ENCODE results near the gene SSTR1. TPM values are rescaled to one million over a fixed set of nuclear protein-coding genes. Genes with fewer than 3 reads are reported as not detected.
A peak's percentile ranks its signal among the peaks of the same experiment; 100 is the strongest.

The SSTR1 gene
- total RNA-seq, 2 donors from 2014 or later: not detected

- peaks cover 3% of the 10 kb centered on the region for H3K27me3 Mint-ChIP-seq
- no peak for ATAC-seq (replicated peaks)
- H3K36me3 Mint-ChIP-seq (ENCODE audit: low read depth): no peaks in the 10 kb centered on the region
Observed at GRCh38 chr14:38243696-38244240, 36.1 kb downstream of the SSTR1 start.

GRCh38 chr14:38248321-38249028 lies 40.8 kb downstream of the SSTR1 start:
- no peaks in the 10 kb centered on the region for H3K4me1 Mint-ChIP-seq
- no peaks in the 10 kb centered on the region for H3K36me3 Mint-ChIP-seq (ENCODE audit: low read depth)
- no peaks in the 10 kb centered on the region for H3K9me3 Mint-ChIP-seq
- H3K27me3 Mint-ChIP-seq: peaks cover 4% of the 10 kb centered on the region
- ATAC-seq (replicated peaks): no peak
- H3K27ac Mint-ChIP-seq: no peak overlapping the region
- H3K4me3 Mint-ChIP-seq: no peak overlapping the region

More at GRCh38 chr14:38243696-38244240, 36.1 kb downstream of the SSTR1 start:
- Mint-ChIP-seq H3K4me1 (no peaks in the 10 kb centered on the region), H3K27ac (no peak overlapping the region), H3K9me3 (peaks cover 5% of the 10 kb centered on the region), H3K4me3 (no peak overlapping the region)

- no peaks in the 10 kb centered on the region for H3K4me1 Mint-ChIP-seq
- H3K9me3 Mint-ChIP-seq: no peaks in the 10 kb centered on the region
- H3K27me3 Mint-ChIP-seq: peaks cover 15% of the 10 kb centered on the region
- H3K27ac Mint-ChIP-seq: no peak overlapping the region
- no peak overlapping the region for H3K4me3 Mint-ChIP-seq
- no peak for ATAC-seq (replicated peaks)
- H3K36me3 Mint-ChIP-seq (ENCODE audit: low read depth): no peaks in the 10 kb centered on the region
Observed at GRCh38 chr14:38250331-38250730, 42.6 kb downstream of the SSTR1 start.

- Mint-ChIP-seq H3K36me3 (ENCODE audit: low read depth) (no peaks in the 10 kb centered on the region), H3K4me1 (no peaks in the 10 kb centered on the region), H3K4me3 (no peak overlapping the region), H3K27ac (no peak overlapping the region), H3K9me3 (no peaks in the 10 kb centered on the region), H3K27me3 (peaks cover 20% of the 10 kb centered on the region)
- no peak for ATAC-seq (replicated peaks)
Observed at GRCh38 chr14:38252066-38252710, 44.5 kb downstream of the SSTR1 start.

- no peak for ATAC-seq (replicated peaks)
- H3K4me1 Mint-ChIP-seq: no peaks in the 10 kb centered on the region
- no peaks in the 10 kb centered on the region for H3K9me3 Mint-ChIP-seq
- H3K27ac Mint-ChIP-seq: no peak overlapping the region
- no peak overlapping the region for H3K4me3 Mint-ChIP-seq
- peaks cover 20% of the 10 kb centered on the region for H3K27me3 Mint-ChIP-seq
- H3K36me3 Mint-ChIP-seq (ENCODE audit: low read depth): no peaks in the 10 kb centered on the region
Observed at GRCh38 chr14:38253676-38254075, 46.0 kb downstream of the SSTR1 start.

GRCh38 chr14:38254571-38255407 lies 47.1 kb downstream of the SSTR1 start:
- H3K36me3 Mint-ChIP-seq (ENCODE audit: low read depth): no peaks in the 10 kb centered on the region
- peak overlapping the region; percentile 39 for H3K4me3 Mint-ChIP-seq
- no peaks in the 10 kb centered on the region for H3K9me3 Mint-ChIP-seq
- no peak overlapping the region for H3K27ac Mint-ChIP-seq
- peaks cover 20% of the 10 kb centered on the region for H3K27me3 Mint-ChIP-seq
- no peak for ATAC-seq (replicated peaks)
- no peaks in the 10 kb centered on the region for H3K4me1 Mint-ChIP-seq

GRCh38 chr14:38255408-38255672 lies 47.6 kb downstream of the SSTR1 start:
- ATAC-seq (replicated peaks): peak; percentile 14
- H3K36me3 Mint-ChIP-seq (ENCODE audit: low read depth): no peaks in the 10 kb centered on the region
- no peaks in the 10 kb centered on the region for H3K4me1 Mint-ChIP-seq
- H3K27me3 Mint-ChIP-seq: peaks cover 20% of the 10 kb centered on the region
- no peaks in the 10 kb centered on the region for H3K9me3 Mint-ChIP-seq
- no peak overlapping the region for H3K27ac Mint-ChIP-seq
- peak overlapping the region; percentile 39 for H3K4me3 Mint-ChIP-seq

GRCh38 chr14:38255673-38256532 lies 48.2 kb downstream of the SSTR1 start, which contains the start of gene CLEC14A:
Gene CLEC14A, minus strand, starts transcription at chr14:38256093. Its CDS starts 71 bp downstream, at chr14:38256022.
- Mint-ChIP-seq H3K27ac (no peak within 1 kb of the TSS), H3K9me3 (no peaks in the 10 kb centered on the region), H3K36me3 (ENCODE audit: low read depth) (no peaks in the 10 kb centered on the region), H3K4me3 (peak within 1 kb of the TSS; percentile 44), H3K4me1 (no peaks in the 10 kb centered on the region), H3K27me3 (peaks cover 20% of the 10 kb centered on the region)
- ATAC-seq (replicated peaks): peak; percentile 46

- H3K27ac Mint-ChIP-seq: no peak overlapping the region
- no peaks in the 10 kb centered on the region for H3K9me3 Mint-ChIP-seq
- H3K36me3 Mint-ChIP-seq (ENCODE audit: low read depth): no peaks in the 10 kb centered on the region
- peak overlapping the region; percentile 44 for H3K4me3 Mint-ChIP-seq
- ATAC-seq (replicated peaks): no peak
- H3K27me3 Mint-ChIP-seq: peaks cover 19% of the 10 kb centered on the region
- H3K4me1 Mint-ChIP-seq: no peaks in the 10 kb centered on the region
Observed at GRCh38 chr14:38256533-38256840, 48.8 kb downstream of the SSTR1 start.

- Mint-ChIP-seq H3K4me1 (no peaks in the 10 kb centered on the region), H3K4me3 (no peak overlapping the region), H3K27ac (no peak overlapping the region), H3K36me3 (ENCODE audit: low read depth) (no peaks in the 10 kb centered on the region), H3K27me3 (peaks cover 17% of the 10 kb centered on the region), H3K9me3 (no peaks in the 10 kb centered on the region)
- ATAC-seq (replicated peaks): no peak
Observed at GRCh38 chr14:38257507-38257906, 49.8 kb downstream of the SSTR1 start.

- H3K27ac Mint-ChIP-seq: no peak overlapping the region
Observed at GRCh38 chr14:38261620-38262019, 53.9 kb downstream of the SSTR1 start.

More at GRCh38 chr14:38261620-38262019, 53.9 kb downstream of the SSTR1 start:
- no peak for ATAC-seq (replicated peaks)
- Mint-ChIP-seq H3K4me1 (no peaks in the 10 kb centered on the region), H3K9me3 (peaks cover 5% of the 10 kb centered on the region), H3K27me3 (peaks cover 3% of the 10 kb centered on the region), H3K36me3 (ENCODE audit: low read depth) (no peaks in the 10 kb centered on the region), H3K4me3 (no peak overlapping the region)
